SK-N-SH (cell line): Measurements from ENCODE around the gene KCNMB3. TPM values are rescaled to one million over a fixed set of nuclear protein-coding genes. Genes with fewer than 3 reads are reported as not detected.
"Not testable (repeated sequence)": the region's sequence is repeated elsewhere in the genome, so short reads cannot be mapped to it uniquely, and the experiment has no call there.

Experiments
- CTCF ChIA-PET: fragments of 300-600, 350-600 bp; formaldehyde crosslinking; extraction: SDS; loops from one replicate; lab custom pipeline; 2021; lab: Yijun Ruan, JAX
- POLR2A ChIA-PET: fragments of 350-600 bp; sonication (Branson Sonifier 250); formaldehyde crosslinking; extraction: SDS; loops from one replicate; lab custom pipeline; 2020; ENCODE audit warnings: antibody characterized with exemption, inconsistent platforms; lab: Yijun Ruan, JAX
- DNase-seq: peaks from one replicate; pipeline ENCODE4 v3.0.0; 2012
- H2AFZ ChIP-seq: fragments of 200-600 bp; sonication (generic); 2 replicates; pipeline ENCODE4 v1.8.1; 2016; ENCODE audit warnings: antibody characterized with exemption, mild to moderate bottlenecking, low read depth
- H3F3A ChIP-seq: fragments of 200-600 bp; sonication (generic); replicated peaks from 2 replicates; pipeline ENCODE3; 2016; ENCODE audit warnings: antibody characterized with exemption, mild to moderate bottlenecking; ENCODE audit not compliant: insufficient read depth
- H3K27ac ChIP-seq, 2 experiments: fragments of 200-500 bp in 1 of 2; fragments of 200-600 bp in 1 of 2; sonication (Bioruptor generic) in 1 of 2; sonication (generic), shearing (Covaris generic) in 1 of 2; 2 replicates each; pipeline versions ENCODE4 v1.5.1 to v1.6.1; 2014 to 2016; ENCODE audit warnings: low read depth in 2 of 2, inconsistent platforms in 1 of 2, low read length in 1 of 2, mild to moderate bottlenecking in 1 of 2, mixed read lengths in 1 of 2
- H3K27me3 ChIP-seq: fragments of 200-600 bp; sonication (generic), shearing (Covaris generic); 2 replicates; pipeline ENCODE4 v1.6.1; 2016; ENCODE audit warnings: mixed run types; ENCODE audit not compliant: insufficient read depth
- H3K36me3 ChIP-seq, 2 experiments: fragments of 200-500 bp in 1 of 2; fragments of 200-600 bp in 1 of 2; sonication (Bioruptor generic) in 1 of 2; sonication (generic) in 1 of 2; replicated peaks in 1 of 2; 2 replicates each; pipeline versions ENCODE3 to v1.5.1; 2014 to 2016; ENCODE audit warnings: low read length in 1 of 2, mild to moderate bottlenecking in 1 of 2; ENCODE audit not compliant: insufficient read depth in 2 of 2, control insufficient read depth in 1 of 2
- H3K4me1 ChIP-seq, 2 experiments: fragments of 200-500 bp in 1 of 2; fragments of 200-600 bp in 1 of 2; sonication (Bioruptor generic) in 1 of 2; sonication (generic), shearing (Covaris generic) in 1 of 2; 2 replicates each; pipeline versions ENCODE4 v1.5.1 to v1.6.1; 2014 to 2016; ENCODE audit warnings: low read depth in 1 of 2, low read length in 1 of 2, mixed run types in 1 of 2; ENCODE audit not compliant: insufficient read depth in 2 of 2, control insufficient read depth in 1 of 2
- H3K4me2 ChIP-seq: fragments of 200-600 bp; sonication (generic), shearing (Covaris generic); 2 replicates; pipeline ENCODE4 v1.6.1; 2017; ENCODE audit warnings: mixed run types
- H3K4me3 ChIP-seq, 2 experiments: fragments of 200-500 bp in 1 of 2; fragments of 200-600 bp in 1 of 2; sonication (Bioruptor generic) in 1 of 2; sonication (generic), shearing (Covaris generic) in 1 of 2; 2 replicates each; pipeline versions ENCODE4 v1.5.1 to v1.8.1; 2014 to 2016; ENCODE audit warnings: low read depth in 2 of 2, inconsistent platforms in 1 of 2, low read length in 1 of 2, mild to moderate bottlenecking in 1 of 2, mixed read lengths in 1 of 2, moderate library complexity in 1 of 2
- H3K79me2 ChIP-seq: fragments of 200-600 bp; sonication (generic); 2 replicates; pipeline ENCODE4 v1.8.1; 2017; ENCODE audit warnings: mild to moderate bottlenecking; ENCODE audit not compliant: insufficient read depth
- H3K9ac ChIP-seq: fragments of 200-600 bp; sonication (generic); 2 replicates; pipeline ENCODE4 v1.6.1; 2017; ENCODE audit warnings: mixed run types
- H3K9me2 ChIP-seq: fragments of 200-600 bp; sonication (generic); 2 replicates; pipeline ENCODE4 v1.6.1; 2017; ENCODE audit warnings: mixed run types
- H3K9me3 ChIP-seq: fragments of 200-600 bp; sonication (generic); 2 replicates; pipeline ENCODE4 v1.6.1; 2017; ENCODE audit warnings: mixed run types, mild to moderate bottlenecking, moderate library complexity
- H4K20me1 ChIP-seq: fragments of 200-600 bp; sonication (generic); 2 replicates; pipeline ENCODE4 v1.6.1; 2017; ENCODE audit warnings: mild to moderate bottlenecking, mixed run types; ENCODE audit not compliant: insufficient read depth
- EP300 ChIP-seq, 2 experiments: IDR thresholded peaks; 2 replicates each; pipeline versions ENCODE4 v1.4.0 to v1.6.1; 2012; ENCODE audit warnings: borderline replicate concordance in 1 of 2, low read depth in 1 of 2, low read length in 1 of 2
- FOSL2 ChIP-seq: IDR thresholded peaks from 2 replicates; pipeline ENCODE4 v1.4.0; 2012; ENCODE audit warnings: low read depth, mild to moderate bottlenecking, moderate library complexity, borderline replicate concordance
- WGBS: methylation state at CpG from one replicate; pipeline ENCODE4 v1.1.6; 2017; ENCODE audit warnings: low lambda C conversion rate; 5-methylcytosine and 5-hydroxymethylcytosine counted together
- polyA plus RNA-seq, 3 experiments: library from polyadenylated mRNA; depleted of rRNA; stranded (reverse); fragments of >200 nt; gene quantifications; 2 replicates each; pipeline ENCODE4 v1.2.3, GENCODE V29; 2012
- TF ChIP-seq, protein P1 (sequence below): IDR thresholded peaks from 2 replicates; pipeline ENCODE4 v1.4.0; 2012; ENCODE audit warnings: low read depth

The KCNMB3 gene
- polyA plus RNA-seq, 1 of the 3 experiments (the other 2 are of a cell fraction), result 1.1 TPM

GRCh38 chr3:179223548-179223947, 27.4 kb downstream of the KCNMB3 start:
- peaks cover 53 to 62% of the 10 kb centered on the region in 2 experiments for H3K36me3 ChIP-seq
- no peak overlapping the region for H3K9ac ChIP-seq
- no peaks in the 10 kb centered on the region for H3F3A ChIP-seq
- DNase-seq, result no peak
- H2AFZ ChIP-seq, result no peak overlapping the region
- no peaks in the 10 kb centered on the region for H3K9me2 ChIP-seq
- H3K9me3 ChIP-seq, result no peaks in the 10 kb centered on the region
- H3K79me2 ChIP-seq, result no peaks in the 10 kb centered on the region
- 96% methylated on average over 2 of the region's 2 CpGs for WGBS
- POLR2A ChIA-PET, result no interaction called here
- H3K27me3 ChIP-seq, result no peaks in the 10 kb centered on the region
- no peak overlapping the region for H3K27ac ChIP-seq
- H3K4me2 ChIP-seq, result no peak overlapping the region
- no peaks in the 10 kb centered on the region for H4K20me1 ChIP-seq
- no peak overlapping the region for H3K4me3 ChIP-seq
- CTCF ChIA-PET, result interaction anchor here (0.6 to 2.6 kb wide), 5 partner anchors 9 to 210 kb away, joined by 3 to 5 read pairs (median 3); no protein-coding TSS in a partner anchor
- H3K4me1 ChIP-seq, result no peaks in the 10 kb centered on the region; a peak in 1 of 4 replicates
- no peak for TF ChIP-seq EP300 (IDR thresholded peaks at IDR 0.05; ENCODE audit: borderline replicate concordance in 1 of 2, low read depth in 1 of 2, low read length in 1 of 2)
- TF ChIP-seq, all 33 proteins: peak for 0

DNA sequence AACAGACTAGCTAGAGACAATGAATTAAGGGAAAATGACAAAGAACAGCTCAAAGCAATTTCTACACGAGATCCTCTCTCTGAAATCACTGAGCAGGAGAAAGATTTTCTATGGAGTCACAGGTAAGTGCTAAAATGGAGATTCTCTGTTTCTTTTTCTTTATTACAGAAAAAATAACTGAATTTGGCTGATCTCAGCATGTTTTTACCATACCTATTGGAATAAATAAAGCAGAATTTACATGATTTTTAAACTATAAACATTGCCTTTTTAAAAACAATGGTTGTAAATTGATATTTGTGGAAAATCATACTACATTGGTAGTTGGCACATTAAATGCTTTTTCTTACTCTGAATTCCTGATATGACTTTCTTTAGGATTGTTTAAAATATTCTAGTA, 32.7 kb downstream of the KCNMB3 start:
- H3F3A ChIP-seq, POLR2A ChIA-PET, H3K4me2 ChIP-seq, CTCF ChIA-PET, H3K4me3 ChIP-seq, H3K79me2 ChIP-seq, H3K27ac ChIP-seq, H3K9me2 ChIP-seq, H4K20me1 ChIP-seq, H3K9ac ChIP-seq, H3K4me1 ChIP-seq, DNase-seq, H3K27me3 ChIP-seq, H2AFZ ChIP-seq, H3K9me3 ChIP-seq: not testable (repeated sequence)
- peaks cover 29 to 33% of the 10 kb centered on the region in 2 experiments for H3K36me3 ChIP-seq
- 91% methylated on average over 1 of the region's 1 CpG for WGBS

DNA sequence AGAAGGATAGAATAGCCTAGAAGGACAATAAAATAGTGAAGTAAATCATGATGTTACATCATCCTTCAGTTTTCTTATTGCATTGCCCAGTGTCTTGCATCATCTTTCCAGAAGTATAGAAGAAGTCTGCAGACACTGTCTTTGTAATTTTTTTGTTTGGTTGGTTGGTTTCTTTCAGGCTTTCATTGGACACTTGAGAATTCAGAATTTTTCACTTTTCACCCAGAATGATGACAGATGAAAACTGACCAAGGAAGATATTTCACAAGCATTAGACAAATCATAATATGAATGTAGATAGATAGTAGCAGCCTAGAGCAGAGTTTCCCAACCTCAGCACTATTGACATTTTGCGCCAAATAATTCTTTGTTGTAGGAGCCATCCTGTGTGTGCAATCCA, 35.4 kb downstream of the KCNMB3 start:
- H3K79me2 ChIP-seq, H3F3A ChIP-seq, H3K4me3 ChIP-seq, H3K9me3 ChIP-seq, H3K4me1 ChIP-seq, H3K27ac ChIP-seq, H3K4me2 ChIP-seq, DNase-seq, H3K9ac ChIP-seq, H3K27me3 ChIP-seq, H2AFZ ChIP-seq, POLR2A ChIA-PET, CTCF ChIA-PET, H4K20me1 ChIP-seq, H3K9me2 ChIP-seq: not testable (repeated sequence)
- peaks cover 28 to 34% of the 10 kb centered on the region in 2 experiments for H3K36me3 ChIP-seq
- no CpG with 5 or more reads among the region's 1 CpG for whole genome bisulfite sequencing

GRCh38 chr3:179200790-179201189, 50.1 kb downstream of the KCNMB3 start:
- CTCF ChIA-PET, result interaction anchor here (1.2 to 1.5 kb wide), 2 partner anchors 22 to 27 kb away, joined by 3 read pairs; no protein-coding TSS in a partner anchor
- TF ChIP-seq, protein P1, sequence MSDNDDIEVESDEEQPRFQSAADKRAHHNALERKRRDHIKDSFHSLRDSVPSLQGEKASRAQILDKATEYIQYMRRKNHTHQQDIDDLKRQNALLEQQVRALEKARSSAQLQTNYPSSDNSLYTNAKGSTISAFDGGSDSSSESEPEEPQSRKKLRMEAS, result no peak
- no peak for TF ChIP-seq FOSL2
- TF ChIP-seq, all 33 proteins: peak for 0
- H3K79me2 ChIP-seq, result peaks cover 24% of the 10 kb centered on the region
- H2AFZ ChIP-seq, result no peak overlapping the region
- H3K9me2 ChIP-seq, result no peaks in the 10 kb centered on the region
- no peak overlapping the region for H3K4me2 ChIP-seq
- peaks cover 30 to 44% of the 10 kb centered on the region in 2 experiments for H3K36me3 ChIP-seq
- H3K9ac ChIP-seq, result no peak overlapping the region
- POLR2A ChIA-PET, result no interaction called here
- peaks cover 17% of the 10 kb centered on the region for H4K20me1 ChIP-seq
- H3K27me3 ChIP-seq, result no peaks in the 10 kb centered on the region
- H3K4me1 ChIP-seq, result no peaks in the 10 kb centered on the region; a peak in 2 of 4 replicates
- DNase-seq, result no peak
- H3K4me3 ChIP-seq, result no peak overlapping the region
- H3F3A ChIP-seq, result peaks cover 2% of the 10 kb centered on the region
- H3K27ac ChIP-seq, result no peak overlapping the region
- 86% methylated on average over 2 of the region's 2 CpGs for WGBS
- no peaks in the 10 kb centered on the region for H3K9me3 ChIP-seq
